Thoracic aorta (tissue), 2 donors: ENCODE measurements around the gene NBEAL2. TPM values are rescaled to one million over a fixed set of nuclear protein-coding genes. Genes with fewer than 3 reads are reported as not detected.

Source experiments
- ATAC-seq: fragments of 150-250 bp; one replicate; pipeline ENCODE4 v1.8.0; 2017; ENCODE audit warnings: low read depth; ENCODE audit not compliant: insufficient number of reproducible peaks, low FRiP score
- DNase-seq: peaks from one replicate; pipeline ENCODE4 v3.0.0-alpha.2; 2020; ENCODE audit warnings: low spot score
- H3K27ac ChIP-seq, 2 donors: fragments of 200-600 bp; sonication (generic); 1 replicate in 1 of 2; 2 replicates in 1 of 2; pipeline ENCODE4 v1.5.1; 2016; ENCODE audit warnings: mild to moderate bottlenecking in 2 of 2, moderate library complexity in 2 of 2
- H3K27me3 ChIP-seq: fragments of 200-600 bp; sonication (generic); replicated peaks from 2 replicates; pipeline ENCODE4 v1.6.0; 2016; ENCODE audit warnings: mild to moderate bottlenecking; ENCODE audit not compliant: insufficient read depth
- H3K36me3 ChIP-seq: fragments of 200-600 bp; sonication (generic); one replicate; pipeline ENCODE4 v1.5.1; 2016
- H3K4me1 ChIP-seq, 2 donors: fragments of 200-600 bp; sonication (generic); 1 replicate in 1 of 2; 2 replicates in 1 of 2; pipeline versions ENCODE4 v1.5.1 to v1.6.0; 2016; ENCODE audit warnings: low read depth in 2 of 2, mild to moderate bottlenecking in 1 of 2; ENCODE audit not compliant: control insufficient read depth in 1 of 2
- H3K4me3 ChIP-seq: fragments of 200-600 bp; sonication (generic); 2 replicates; pipeline ENCODE4 v1.5.1; 2016; ENCODE audit warnings: mild to moderate bottlenecking
- H3K9me3 ChIP-seq: fragments of 200-600 bp; sonication (generic); 2 replicates; pipeline ENCODE4 v1.5.1; 2016
- total RNA-seq, 2 donors: library from RNA; depleted of rRNA; stranded (reverse); fragments of >200 nt; gene quantifications; one replicate each; pipeline versions ENCODE4 v1.1.0 to v1.2.3, GENCODE V29; 2016
- TF ChIP-seq, protein P1 (sequence below): fragments of 200-600 bp; sonication (generic); IDR thresholded peaks from one replicate; pipeline ENCODE4 v1.5.1; 2019; ENCODE audit warnings: antibody characterized with exemption

Gene NBEAL2
- total RNA-seq, 2 donors from 2014 or later, result 39.7 to 48.7 TPM

DNA sequence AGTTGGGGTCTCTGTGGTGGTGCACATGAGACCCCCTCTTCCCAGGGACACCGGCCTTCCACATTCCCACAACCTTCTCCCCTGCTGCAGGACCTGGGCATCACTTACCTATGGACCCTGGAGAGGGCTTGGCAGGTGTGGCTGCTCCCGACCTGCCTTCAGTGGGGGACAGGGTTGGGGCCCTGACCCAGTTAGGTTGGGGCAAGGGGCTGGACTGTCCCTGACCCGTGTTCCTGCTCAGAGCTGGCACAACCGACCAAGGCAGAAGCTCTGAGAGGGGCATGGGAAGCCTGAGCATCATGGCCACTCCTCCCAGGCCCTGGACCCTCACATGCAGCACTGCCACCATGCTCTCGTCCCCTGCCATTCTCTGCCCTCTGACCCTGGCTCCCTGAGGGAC is 6.1 kb downstream of the NBEAL2 start:
- Histone ChIP-seq H3K27me3 (no peaks in the 10 kb centered on the region), H3K27ac (no peak overlapping the region), H3K4me1 (peaks cover 4 to 6% of the 10 kb centered on the region in 2 donors), H3K4me3 (no peak overlapping the region), H3K9me3 (no peaks in the 10 kb centered on the region), H3K36me3 (no peaks in the 10 kb centered on the region)
- TF ChIP-seq, protein P1, sequence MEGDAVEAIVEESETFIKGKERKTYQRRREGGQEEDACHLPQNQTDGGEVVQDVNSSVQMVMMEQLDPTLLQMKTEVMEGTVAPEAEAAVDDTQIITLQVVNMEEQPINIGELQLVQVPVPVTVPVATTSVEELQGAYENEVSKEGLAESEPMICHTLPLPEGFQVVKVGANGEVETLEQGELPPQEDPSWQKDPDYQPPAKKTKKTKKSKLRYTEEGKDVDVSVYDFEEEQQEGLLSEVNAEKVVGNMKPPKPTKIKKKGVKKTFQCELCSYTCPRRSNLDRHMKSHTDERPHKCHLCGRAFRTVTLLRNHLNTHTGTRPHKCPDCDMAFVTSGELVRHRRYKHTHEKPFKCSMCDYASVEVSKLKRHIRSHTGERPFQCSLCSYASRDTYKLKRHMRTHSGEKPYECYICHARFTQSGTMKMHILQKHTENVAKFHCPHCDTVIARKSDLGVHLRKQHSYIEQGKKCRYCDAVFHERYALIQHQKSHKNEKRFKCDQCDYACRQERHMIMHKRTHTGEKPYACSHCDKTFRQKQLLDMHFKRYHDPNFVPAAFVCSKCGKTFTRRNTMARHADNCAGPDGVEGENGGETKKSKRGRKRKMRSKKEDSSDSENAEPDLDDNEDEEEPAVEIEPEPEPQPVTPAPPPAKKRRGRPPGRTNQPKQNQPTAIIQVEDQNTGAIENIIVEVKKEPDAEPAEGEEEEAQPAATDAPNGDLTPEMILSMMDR, result no peak
- DNase-seq (no peak), ATAC-seq (no peak)

DNA sequence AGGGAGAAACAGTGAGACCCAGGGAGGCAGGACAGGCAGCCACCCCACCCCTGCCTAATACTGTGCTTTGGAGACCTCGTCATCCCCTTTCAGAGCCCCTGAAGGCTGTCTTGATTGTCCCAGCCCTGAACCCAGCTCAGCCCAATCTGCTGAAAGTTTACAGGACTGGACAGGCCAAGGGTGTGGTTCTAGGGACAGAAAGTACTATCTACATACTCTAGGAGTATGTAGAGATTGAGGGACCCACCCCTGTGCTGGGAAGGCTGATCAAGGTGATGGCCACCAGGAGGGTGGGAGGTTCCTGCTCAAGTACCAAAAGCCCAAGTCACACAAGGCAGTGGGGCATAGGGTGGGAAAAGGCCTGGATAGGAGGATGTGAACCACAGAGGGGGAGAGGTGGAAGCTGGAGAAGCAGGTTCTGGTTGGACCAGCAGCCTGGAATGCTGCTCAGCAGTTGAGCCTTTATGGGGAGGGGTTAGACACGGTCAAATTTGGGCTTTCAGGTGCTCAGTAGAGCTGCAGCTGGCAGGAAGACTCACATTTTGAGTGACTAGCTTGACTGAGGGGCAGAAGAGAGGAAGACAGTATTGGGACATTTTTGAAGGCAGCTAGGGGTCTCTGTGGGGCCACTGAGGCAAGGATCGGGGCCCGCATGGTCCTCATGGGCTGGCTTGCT is 6.7 kb downstream of the NBEAL2 start:
- ATAC-seq, result no peak
- Histone ChIP-seq H3K4me3 (no peak overlapping the region), H3K36me3 (no peaks in the 10 kb centered on the region), H3K9me3 (no peaks in the 10 kb centered on the region), H3K4me1 (peaks cover 0 to 6% of the 10 kb centered on the region in 2 donors), H3K27me3 (no peaks in the 10 kb centered on the region), H3K27ac (no peak overlapping the region)
- TF ChIP-seq, protein P1, result no peak
- DNase-seq, result no peak

GRCh38 chr3:46986782-46987310 is 7.4 kb downstream of the NBEAL2 start:
- Histone ChIP-seq H3K27ac (no peak overlapping the region), H3K4me3 (no peak overlapping the region), H3K4me1 (peaks cover 0 to 4% of the 10 kb centered on the region in 2 donors), H3K27me3 (no peaks in the 10 kb centered on the region), H3K9me3 (no peaks in the 10 kb centered on the region), H3K36me3 (peaks cover 4% of the 10 kb centered on the region)
- ATAC-seq, result no peak
- TF ChIP-seq, protein P1, result no peak
- DNase-seq, result no peak

- ATAC-seq (no peak), DNase-seq (no peak)
- H3K27ac ChIP-seq, result no peak overlapping the region
- peaks cover 0 to 3% of the 10 kb centered on the region in 2 donors for H3K4me1 ChIP-seq
- no peak overlapping the region for H3K4me3 ChIP-seq
- H3K27me3 ChIP-seq, result no peaks in the 10 kb centered on the region
- H3K9me3 ChIP-seq, result no peaks in the 10 kb centered on the region
- TF ChIP-seq, protein P1, result no peak
- peaks cover 4% of the 10 kb centered on the region for H3K36me3 ChIP-seq
Observed at GRCh38 chr3:46987319-46987742, 7.9 kb downstream of the NBEAL2 start.

- DNase-seq (no peak), ATAC-seq (no peak)
- Histone ChIP-seq H3K4me1 (peaks cover 0 to 3% of the 10 kb centered on the region in 2 donors), H3K27me3 (no peaks in the 10 kb centered on the region), H3K27ac (no peak overlapping the region), H3K36me3 (peaks cover 4% of the 10 kb centered on the region), H3K4me3 (peak overlapping the region; percentile 43), H3K9me3 (no peaks in the 10 kb centered on the region)
- TF ChIP-seq, protein P1, result no peak
Observed at GRCh38 chr3:46987743-46988401, 8.4 kb downstream of the NBEAL2 start.
